ENCODE results near the gene STXBP1. TPM values are rescaled to one million over a fixed set of nuclear protein-coding genes. Genes with fewer than 3 reads are reported as not detected.

The STXBP1 gene
- total RNA-seq, 4 donors from 2014 or later: 96.3 to 142 (median 105) TPM

DNA sequence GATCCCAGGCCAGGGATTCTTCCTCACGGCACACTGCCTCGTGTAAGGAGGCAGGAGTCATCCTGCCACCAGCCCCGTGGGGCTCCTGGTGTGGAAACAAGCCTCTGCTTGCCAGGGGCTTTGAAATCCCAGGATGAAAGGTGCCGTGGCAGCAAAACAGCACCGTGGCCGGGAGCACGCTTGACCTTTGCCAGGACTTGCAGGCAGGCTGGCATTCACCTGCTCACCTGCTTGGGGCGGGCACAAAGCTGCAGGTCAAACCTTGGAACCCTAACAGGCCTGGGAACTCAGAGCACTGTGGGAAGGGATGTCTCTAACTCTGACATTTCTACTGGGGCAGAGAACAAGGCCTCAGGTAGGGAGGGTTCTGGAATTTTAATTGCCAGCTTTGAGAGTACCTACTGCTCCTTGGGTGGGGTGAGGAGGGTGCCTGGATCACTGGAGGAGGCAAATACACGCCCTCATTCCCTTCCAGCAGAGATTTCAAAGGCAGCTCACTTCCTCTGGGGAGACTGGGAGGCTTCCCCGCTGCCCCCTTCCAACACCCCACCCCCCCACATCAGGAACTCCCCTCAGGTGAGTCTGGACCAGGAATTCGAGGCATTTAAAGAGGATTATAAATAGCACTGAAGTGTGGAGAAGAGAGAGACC lies 45.6 kb upstream of the STXBP1 start:
- Histone ChIP-seq H3K9me3 (no peaks in the 10 kb centered on the region), H3K36me3 (peaks cover 0 to 8% (median 0%) of the 10 kb centered on the region in 3 donors), H3K27ac (peak overlapping the region; percentile 88 to 99 (median 94)), H3K4me1 (peaks cover 0 to 84% (median 51%) of the 10 kb centered on the region in 4 donors), H3K4me3 (peak overlapping the region; percentile 72 to 92 (median 82)), H3K27me3 (no peaks in the 10 kb centered on the region)
- TF ChIP-seq, protein P1, sequence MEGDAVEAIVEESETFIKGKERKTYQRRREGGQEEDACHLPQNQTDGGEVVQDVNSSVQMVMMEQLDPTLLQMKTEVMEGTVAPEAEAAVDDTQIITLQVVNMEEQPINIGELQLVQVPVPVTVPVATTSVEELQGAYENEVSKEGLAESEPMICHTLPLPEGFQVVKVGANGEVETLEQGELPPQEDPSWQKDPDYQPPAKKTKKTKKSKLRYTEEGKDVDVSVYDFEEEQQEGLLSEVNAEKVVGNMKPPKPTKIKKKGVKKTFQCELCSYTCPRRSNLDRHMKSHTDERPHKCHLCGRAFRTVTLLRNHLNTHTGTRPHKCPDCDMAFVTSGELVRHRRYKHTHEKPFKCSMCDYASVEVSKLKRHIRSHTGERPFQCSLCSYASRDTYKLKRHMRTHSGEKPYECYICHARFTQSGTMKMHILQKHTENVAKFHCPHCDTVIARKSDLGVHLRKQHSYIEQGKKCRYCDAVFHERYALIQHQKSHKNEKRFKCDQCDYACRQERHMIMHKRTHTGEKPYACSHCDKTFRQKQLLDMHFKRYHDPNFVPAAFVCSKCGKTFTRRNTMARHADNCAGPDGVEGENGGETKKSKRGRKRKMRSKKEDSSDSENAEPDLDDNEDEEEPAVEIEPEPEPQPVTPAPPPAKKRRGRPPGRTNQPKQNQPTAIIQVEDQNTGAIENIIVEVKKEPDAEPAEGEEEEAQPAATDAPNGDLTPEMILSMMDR (IDR thresholded peaks at IDR 0.05): no peak
- TF ChIP-seq POLR2A (IDR thresholded peaks at IDR 0.05) (no peak), EP300 (IDR thresholded peaks at IDR 0.05) (no peak)
- DNase-seq (ENCODE audit: low spot score in 2 of 2): no peak
- 29 to 34% methylated on average over 8 to 10 of the region's 11 CpGs for WGBS, 2 donors

DNA sequence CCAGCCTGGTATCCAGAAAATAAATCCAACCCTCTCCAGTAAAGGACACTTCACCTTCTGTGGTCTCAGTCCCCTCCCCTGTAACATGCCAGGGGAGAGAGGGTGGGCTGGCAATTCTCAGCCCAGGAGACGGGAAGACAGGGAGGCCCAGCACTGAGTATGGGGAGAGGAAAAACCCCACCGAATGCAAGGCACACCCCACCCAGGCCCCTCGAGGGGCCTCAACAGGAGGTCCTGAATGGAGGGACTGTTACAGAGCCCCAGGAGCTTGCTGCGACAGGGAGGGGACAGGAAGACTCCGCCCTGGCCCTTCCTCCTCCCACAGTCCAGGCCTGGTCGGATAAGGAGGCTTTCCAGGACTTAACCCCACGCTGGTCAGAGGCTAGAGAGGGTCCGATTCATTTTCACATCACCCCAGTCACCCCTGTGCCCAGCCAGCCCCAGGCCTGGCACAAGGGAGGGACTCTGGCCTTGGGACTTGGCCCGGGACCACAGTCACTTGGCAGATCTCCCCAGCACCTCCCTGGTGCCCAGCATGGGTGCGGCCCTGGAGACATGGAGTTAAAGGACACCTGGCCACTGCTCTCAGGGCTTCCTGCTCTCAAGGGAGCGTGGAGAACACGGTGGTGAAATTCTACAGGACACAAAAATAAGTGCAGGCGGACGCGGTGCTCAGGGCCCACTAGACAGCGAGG lies 44.9 kb upstream of the STXBP1 start:
- H3K9me3 ChIP-seq: no peaks in the 10 kb centered on the region
- TF ChIP-seq, protein P1 (IDR thresholded peaks at IDR 0.05): no peak
- no peak for TF ChIP-seq POLR2A (IDR thresholded peaks at IDR 0.05)
- TF ChIP-seq EP300 (IDR thresholded peaks at IDR 0.05): peak in 1 of 2 donors; percentile 61
- peaks cover 0 to 8% (median 0%) of the 10 kb centered on the region in 3 donors for H3K36me3 ChIP-seq
- peaks cover 0 to 84% (median 44%) of the 10 kb centered on the region in 4 donors for H3K4me1 ChIP-seq
- peak overlapping the region; percentile 88 to 99 (median 94) for H3K27ac ChIP-seq
- WGBS, 2 donors: 14% methylated on average over 10 to 13 of the region's 16 CpGs
- peak overlapping the region; percentile 72 to 92 (median 82) for H3K4me3 ChIP-seq
- DNase-seq (ENCODE audit: low spot score in 2 of 2): no peak
- no peaks in the 10 kb centered on the region for H3K27me3 ChIP-seq

DNA sequence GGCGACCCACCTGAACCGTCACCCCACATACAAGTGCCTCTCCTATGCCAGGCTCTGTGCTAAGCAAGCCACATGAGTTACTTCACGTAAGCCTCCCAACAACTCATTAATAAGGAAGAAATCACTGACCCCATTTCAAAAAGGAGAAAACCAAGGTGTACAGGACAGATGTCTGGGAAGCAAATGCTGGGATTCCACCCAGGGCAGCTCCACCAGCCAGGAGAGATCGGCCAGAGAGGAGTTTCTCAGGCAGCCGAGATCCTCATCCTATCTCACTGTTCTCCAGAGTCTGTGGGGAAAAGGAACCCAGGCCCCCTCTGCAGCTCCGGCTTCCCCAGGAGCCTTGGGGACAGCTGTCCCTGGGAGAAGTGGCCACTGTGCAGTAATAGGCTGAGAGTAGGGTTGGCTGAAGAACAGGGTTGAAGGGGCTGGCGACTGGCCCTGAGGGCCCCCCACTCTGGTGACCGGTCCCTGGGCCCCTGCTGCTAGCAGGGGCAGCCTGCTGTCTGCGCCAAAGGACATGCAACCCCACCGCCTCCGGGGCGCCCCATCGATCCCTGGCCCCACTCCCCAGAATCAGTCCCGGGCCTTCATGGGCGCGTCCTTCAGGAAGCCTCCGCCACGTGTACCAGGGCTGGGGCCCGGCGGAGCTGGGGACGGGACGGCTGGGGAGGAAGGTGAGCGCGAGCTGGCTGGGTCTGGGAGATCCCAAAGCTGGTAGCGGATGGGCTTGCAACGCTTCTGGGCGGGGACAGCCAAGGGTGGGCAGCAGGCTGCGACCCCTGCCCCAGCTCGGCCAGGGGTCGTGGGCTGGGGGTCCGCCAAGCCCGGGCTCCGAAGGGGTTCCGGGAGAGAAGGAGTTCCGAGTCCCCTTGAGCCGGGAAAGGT lies 44.1 kb upstream of the STXBP1 start:
- H3K4me1 ChIP-seq: peaks cover 0 to 84% (median 38%) of the 10 kb centered on the region in 4 donors
- no peak for DNase-seq (ENCODE audit: low spot score in 2 of 2)
- 6 to 10% methylated on average over 6 to 23 of the region's 36 CpGs for WGBS, 2 donors
- H3K9me3 ChIP-seq: no peaks in the 10 kb centered on the region
- peaks cover 0 to 8% (median 0%) of the 10 kb centered on the region in 3 donors for H3K36me3 ChIP-seq
- H3K27me3 ChIP-seq: no peaks in the 10 kb centered on the region
- H3K27ac ChIP-seq: peak overlapping the region; percentile 88 to 99 (median 94)
- H3K4me3 ChIP-seq: peak overlapping the region; percentile 72 to 92 (median 82)
- TF ChIP-seq POLR2A (IDR thresholded peaks at IDR 0.05): no peak
- no peak for TF ChIP-seq EP300 (IDR thresholded peaks at IDR 0.05)
- TF ChIP-seq, protein P1 (IDR thresholded peaks at IDR 0.05): no peak

DNA sequence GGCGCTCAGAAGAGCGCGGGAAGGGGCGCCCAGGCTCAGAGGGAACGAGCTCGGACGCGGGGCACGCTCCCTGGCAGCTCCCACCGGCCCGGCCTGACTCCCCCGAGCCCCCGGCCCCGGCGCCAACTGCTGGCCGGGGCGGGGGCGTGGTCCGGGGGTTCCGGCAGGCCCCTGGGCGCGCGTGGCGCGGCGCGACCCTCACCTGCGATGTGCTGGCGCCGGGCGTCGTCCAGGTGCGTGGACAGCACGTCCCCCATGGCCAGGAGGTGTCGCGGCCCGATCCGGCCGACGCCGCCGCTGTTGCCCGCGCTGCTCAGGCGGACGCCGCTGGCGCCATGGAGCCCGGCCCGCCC lies 43.5 kb upstream of the STXBP1 start:
- TF ChIP-seq, protein P1 (IDR thresholded peaks at IDR 0.05): no peak
- TF ChIP-seq EP300 (IDR thresholded peaks at IDR 0.05): no peak
- peak in 1 of 2 donors; percentile 10 for TF ChIP-seq POLR2A (IDR thresholded peaks at IDR 0.05)
- DNase-seq (ENCODE audit: low spot score in 2 of 2): no peak
- Histone ChIP-seq H3K4me1 (peaks cover 0 to 84% (median 37%) of the 10 kb centered on the region in 4 donors), H3K27ac (peak overlapping the region; percentile 88 to 99 (median 94)), H3K27me3 (no peaks in the 10 kb centered on the region), H3K36me3 (peaks cover 0 to 8% (median 0%) of the 10 kb centered on the region in 3 donors), H3K4me3 (peak overlapping the region; percentile 72 to 92 (median 82)), H3K9me3 (no peaks in the 10 kb centered on the region)
- 0% methylated on average over 7 to 15 of the region's 50 CpGs for WGBS, 2 donors

Data from tibial nerve (tissue), 4 donors.